GM12801 (cell line): Measurements from ENCODE around the gene GPC1.

Experiments used
- CTCF ChIP-seq: IDR thresholded peaks from one replicate; pipeline ENCODE4 v1.5.1; 2011; ENCODE audit warnings: control low read depth; ENCODE audit not compliant: insufficient read length; ENCODE audit errors: extremely low read depth

Gene GPC1

GRCh38 chr2:240431661-240432424, 3.6 kb upstream of the GPC1 start:
- TF ChIP-seq CTCF = no peak

GRCh38 chr2:240432430-240432819, 3.0 kb upstream of the GPC1 start:
- no peak for TF ChIP-seq CTCF

- no peak for TF ChIP-seq CTCF
These were observed 2.4 kb upstream of the GPC1 start for GRCh38 chr2:240432820-240433801.

- TF ChIP-seq CTCF = no peak
These were observed 1.3 kb upstream of the GPC1 start for GRCh38 chr2:240433973-240434727.

- no peak for TF ChIP-seq CTCF
These were observed 571 bp upstream of the GPC1 start for GRCh38 chr2:240434728-240435456.

- no peak for TF ChIP-seq CTCF
These were observed 652 bp downstream of the GPC1 start for GRCh38 chr2:240435948-240436682.
